Osteoblast (primary cell): ENCODE data around the gene CSMD2. TPM values are rescaled to one million over a fixed set of nuclear protein-coding genes. Genes with fewer than 3 reads are reported as not detected.

Source experiments
- DNase-seq: peaks from one replicate; pipeline ENCODE4 v3.0.0; 2011; ENCODE audit warnings: low spot score, mixed read lengths; ENCODE audit not compliant: insufficient read length; ENCODE audit errors: missing footprints
- H2AFZ ChIP-seq: 2 replicates; pipeline ENCODE4 v1.6.0; 2011; ENCODE audit warnings: mild to moderate bottlenecking, low read length
- H3K27ac ChIP-seq: 2 replicates; pipeline ENCODE4 v1.5.1; 2011; ENCODE audit warnings: mild to moderate bottlenecking, low read depth, low read length, moderate library complexity
- H3K27me3 ChIP-seq: 2 replicates; pipeline ENCODE4 v1.6.0; 2012; ENCODE audit warnings: mild to moderate bottlenecking, control low read depth, inconsistent platforms, low read length, moderate library complexity; ENCODE audit not compliant: insufficient read depth
- H3K36me3 ChIP-seq: 2 replicates; pipeline ENCODE4 v1.5.1; 2011; ENCODE audit warnings: mild to moderate bottlenecking, low read length, control low read depth, moderate library complexity; ENCODE audit not compliant: insufficient read depth
- H3K4me1 ChIP-seq: 2 replicates; pipeline ENCODE4 v1.5.1; 2011; ENCODE audit warnings: mild to moderate bottlenecking, low read length, control low read depth, moderate library complexity; ENCODE audit not compliant: insufficient read depth
- H3K4me2 ChIP-seq: 2 replicates; pipeline ENCODE4 v1.6.0; 2011; ENCODE audit warnings: mild to moderate bottlenecking, low read length; ENCODE audit not compliant: insufficient read depth
- H3K4me3 ChIP-seq: fragments of 200-600 bp; sonication (generic); 3 replicates; pipeline ENCODE4 v1.5.1; 2012; ENCODE audit warnings: mild to moderate bottlenecking, low read length, inconsistent platforms; ENCODE audit not compliant: insufficient read depth
- H3K79me2 ChIP-seq: 2 replicates; pipeline ENCODE4 v1.6.0; 2012; ENCODE audit warnings: mild to moderate bottlenecking, low read length, control low read depth, inconsistent platforms; ENCODE audit not compliant: insufficient read depth
- H3K9me3 ChIP-seq: 2 replicates; pipeline ENCODE4 v1.5.1; 2011; ENCODE audit warnings: low read depth, low read length, control low read depth
- H4K20me1 ChIP-seq: 2 replicates; pipeline ENCODE4 v1.6.0; 2012; ENCODE audit warnings: mild to moderate bottlenecking, low read length, control low read depth; ENCODE audit not compliant: insufficient read depth
- total RNA-seq: library from RNA; depleted of rRNA; stranded (reverse); fragments of >200 nt; gene quantifications from 2 replicates; pipeline ENCODE4 v1.2.3, GENCODE V29; 2012
- TF ChIP-seq, protein P1 (sequence below): IDR thresholded peaks from 2 replicates; pipeline ENCODE4 v1.5.1; 2011; ENCODE audit warnings: mild to moderate bottlenecking, low read depth, low read length, moderate library complexity; ENCODE audit errors: extremely low read depth

CSMD2 gene
- total RNA-seq, 1 donor, result 0.36 TPM

DNA sequence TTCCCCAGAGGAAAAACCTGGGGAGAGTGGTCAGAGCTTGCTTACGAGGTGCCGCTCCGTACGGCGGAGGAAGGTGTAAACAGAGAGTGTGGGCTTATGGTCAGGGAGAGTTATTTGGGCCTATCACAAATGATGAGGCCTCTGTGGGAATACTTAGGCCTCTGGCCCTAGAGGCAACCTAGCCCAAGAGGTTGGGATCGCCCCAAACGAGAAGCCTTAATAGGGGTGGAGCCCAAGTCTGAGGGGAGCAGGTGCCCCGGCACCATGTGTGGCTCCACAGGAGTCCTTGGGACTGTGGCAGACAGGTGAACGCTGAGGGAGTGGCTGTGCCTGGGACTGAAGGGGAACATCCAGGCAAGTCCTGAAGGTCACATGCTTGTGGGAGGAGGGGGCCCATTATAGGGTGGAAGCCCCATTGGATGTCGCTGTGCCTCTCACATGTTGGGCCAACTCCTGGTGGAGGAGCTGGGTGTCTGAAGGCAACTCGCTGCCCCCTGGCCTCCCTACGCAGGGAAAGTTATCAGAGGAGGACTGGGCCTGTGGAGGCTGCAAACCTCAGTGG lies 557.5 kb downstream of the CSMD2 start:
- H3K4me2 ChIP-seq, result no peak overlapping the region
- DNase-seq, result no peak
- no peaks in the 10 kb centered on the region for H3K36me3 ChIP-seq
- TF ChIP-seq, protein P1, sequence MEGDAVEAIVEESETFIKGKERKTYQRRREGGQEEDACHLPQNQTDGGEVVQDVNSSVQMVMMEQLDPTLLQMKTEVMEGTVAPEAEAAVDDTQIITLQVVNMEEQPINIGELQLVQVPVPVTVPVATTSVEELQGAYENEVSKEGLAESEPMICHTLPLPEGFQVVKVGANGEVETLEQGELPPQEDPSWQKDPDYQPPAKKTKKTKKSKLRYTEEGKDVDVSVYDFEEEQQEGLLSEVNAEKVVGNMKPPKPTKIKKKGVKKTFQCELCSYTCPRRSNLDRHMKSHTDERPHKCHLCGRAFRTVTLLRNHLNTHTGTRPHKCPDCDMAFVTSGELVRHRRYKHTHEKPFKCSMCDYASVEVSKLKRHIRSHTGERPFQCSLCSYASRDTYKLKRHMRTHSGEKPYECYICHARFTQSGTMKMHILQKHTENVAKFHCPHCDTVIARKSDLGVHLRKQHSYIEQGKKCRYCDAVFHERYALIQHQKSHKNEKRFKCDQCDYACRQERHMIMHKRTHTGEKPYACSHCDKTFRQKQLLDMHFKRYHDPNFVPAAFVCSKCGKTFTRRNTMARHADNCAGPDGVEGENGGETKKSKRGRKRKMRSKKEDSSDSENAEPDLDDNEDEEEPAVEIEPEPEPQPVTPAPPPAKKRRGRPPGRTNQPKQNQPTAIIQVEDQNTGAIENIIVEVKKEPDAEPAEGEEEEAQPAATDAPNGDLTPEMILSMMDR, result no peak
- no peaks in the 10 kb centered on the region for H3K79me2 ChIP-seq
- H3K9me3 ChIP-seq, result no peaks in the 10 kb centered on the region
- no peak overlapping the region for H3K4me3 ChIP-seq
- H4K20me1 ChIP-seq, result no peaks in the 10 kb centered on the region
- H3K4me1 ChIP-seq, result no peaks in the 10 kb centered on the region
- H2AFZ ChIP-seq, result no peak overlapping the region
- H3K27me3 ChIP-seq, result peaks cover 3% of the 10 kb centered on the region
- H3K27ac ChIP-seq, result no peak overlapping the region

GRCh38 chr1:33606272-33606671 lies 558.8 kb downstream of the CSMD2 start:
- Histone ChIP-seq H3K4me2 (no peak overlapping the region), H3K27me3 (peaks cover 3% of the 10 kb centered on the region), H4K20me1 (no peaks in the 10 kb centered on the region), H2AFZ (no peak overlapping the region), H3K27ac (no peak overlapping the region), H3K4me1 (no peaks in the 10 kb centered on the region), H3K79me2 (no peaks in the 10 kb centered on the region), H3K36me3 (no peaks in the 10 kb centered on the region), H3K4me3 (no peak overlapping the region), H3K9me3 (no peaks in the 10 kb centered on the region)
- DNase-seq, result no peak
- TF ChIP-seq, protein P1, result no peak

DNA sequence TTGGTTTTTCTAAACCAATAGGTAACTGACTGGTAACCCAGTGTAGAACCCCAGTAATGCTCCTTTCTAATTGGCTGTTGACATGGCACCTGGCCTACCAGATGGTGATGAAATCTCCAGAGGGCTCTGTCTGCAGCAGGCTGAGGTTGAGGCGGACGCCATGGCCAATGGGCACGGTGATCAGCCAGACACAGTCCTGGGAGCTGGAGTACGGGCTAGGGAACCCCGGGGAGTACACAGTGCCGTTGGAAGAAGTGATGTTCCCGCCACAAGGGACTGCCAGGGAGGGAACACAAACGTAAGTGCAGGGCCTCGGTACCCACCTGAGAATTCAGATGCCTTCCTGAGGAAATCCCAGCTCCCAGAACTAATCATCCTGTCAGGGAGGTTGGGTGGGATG lies 562.8 kb downstream of the CSMD2 start:
- Histone ChIP-seq H3K27ac (no peak overlapping the region), H2AFZ (no peak overlapping the region), H3K27me3 (peaks cover 3% of the 10 kb centered on the region), H3K4me1 (no peaks in the 10 kb centered on the region), H3K4me2 (no peak overlapping the region), H3K9me3 (no peaks in the 10 kb centered on the region), H3K4me3 (no peak overlapping the region), H3K36me3 (no peaks in the 10 kb centered on the region), H4K20me1 (no peaks in the 10 kb centered on the region), H3K79me2 (no peaks in the 10 kb centered on the region)
- DNase-seq, result no peak
- TF ChIP-seq, protein P1, result no peak

- Histone ChIP-seq H3K4me1 (no peaks in the 10 kb centered on the region), H3K4me2 (no peak overlapping the region), H2AFZ (no peak overlapping the region), H3K9me3 (no peaks in the 10 kb centered on the region), H3K4me3 (no peak overlapping the region), H3K36me3 (no peaks in the 10 kb centered on the region), H4K20me1 (no peaks in the 10 kb centered on the region), H3K27me3 (peaks cover 3% of the 10 kb centered on the region), H3K27ac (no peak overlapping the region), H3K79me2 (no peaks in the 10 kb centered on the region)
- no peak for DNase-seq
- TF ChIP-seq, protein P1, result no peak
These were observed 563.3 kb downstream of the CSMD2 start for GRCh38 chr1:33601751-33602150.
